DOHH2 (cell line): ENCODE results near the gene SLC19A1.

Experiments
- EZH2phosphoT487 ChIP-seq: fragments of 200-600 bp; sonication (generic); IDR thresholded peaks from 2 replicates; pipeline ENCODE4 v1.6.1; 2017; ENCODE audit warnings: borderline replicate concordance, mild to moderate bottlenecking, antibody characterized with exemption, low read length, moderate library complexity, mixed read lengths
- TF ChIP-seq, protein P1 (sequence below): fragments of 200-600 bp; sonication (generic); IDR thresholded peaks from one replicate; pipeline ENCODE4 v1.5.1; 2014; ENCODE audit warnings: antibody characterized with exemption, mild to moderate bottlenecking, low read depth, low read length; ENCODE audit not compliant: poor library complexity, severe bottlenecking

DNA sequence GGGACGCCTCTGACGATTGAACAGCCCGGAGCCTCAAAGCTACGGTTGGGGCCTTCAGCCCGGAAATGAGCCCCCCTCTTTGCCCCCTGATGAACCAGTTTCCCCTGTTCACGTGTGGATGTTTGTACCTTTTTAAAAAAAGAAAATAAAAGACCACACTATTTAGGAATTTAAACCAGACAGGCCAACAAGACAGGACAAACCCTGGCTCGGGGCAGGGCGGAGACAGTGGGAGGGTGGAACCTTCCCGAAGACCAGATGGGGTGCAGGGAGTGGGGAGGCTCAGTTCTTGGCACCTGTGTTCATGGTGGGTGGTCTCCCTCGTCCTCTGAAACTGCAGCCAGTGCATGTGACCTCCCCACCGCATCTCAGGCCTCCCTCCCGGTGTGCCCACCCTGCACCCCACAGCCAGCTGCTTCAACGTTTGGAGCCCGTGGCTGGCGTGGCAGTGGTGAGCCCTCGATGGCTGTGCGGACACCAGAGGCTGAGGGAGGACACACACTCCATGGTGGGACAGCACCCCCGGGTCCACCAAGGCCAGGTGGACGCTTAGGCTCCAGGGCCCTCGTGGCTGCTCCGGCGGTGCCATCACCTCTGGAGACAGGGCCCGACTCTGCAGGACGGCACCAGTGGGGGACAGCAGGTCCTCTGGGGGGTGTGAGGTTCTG is 91.7 kb downstream of the SLC19A1 start:
- TF ChIP-seq EZH2phosphoT487, result no peak
- TF ChIP-seq, protein P1, sequence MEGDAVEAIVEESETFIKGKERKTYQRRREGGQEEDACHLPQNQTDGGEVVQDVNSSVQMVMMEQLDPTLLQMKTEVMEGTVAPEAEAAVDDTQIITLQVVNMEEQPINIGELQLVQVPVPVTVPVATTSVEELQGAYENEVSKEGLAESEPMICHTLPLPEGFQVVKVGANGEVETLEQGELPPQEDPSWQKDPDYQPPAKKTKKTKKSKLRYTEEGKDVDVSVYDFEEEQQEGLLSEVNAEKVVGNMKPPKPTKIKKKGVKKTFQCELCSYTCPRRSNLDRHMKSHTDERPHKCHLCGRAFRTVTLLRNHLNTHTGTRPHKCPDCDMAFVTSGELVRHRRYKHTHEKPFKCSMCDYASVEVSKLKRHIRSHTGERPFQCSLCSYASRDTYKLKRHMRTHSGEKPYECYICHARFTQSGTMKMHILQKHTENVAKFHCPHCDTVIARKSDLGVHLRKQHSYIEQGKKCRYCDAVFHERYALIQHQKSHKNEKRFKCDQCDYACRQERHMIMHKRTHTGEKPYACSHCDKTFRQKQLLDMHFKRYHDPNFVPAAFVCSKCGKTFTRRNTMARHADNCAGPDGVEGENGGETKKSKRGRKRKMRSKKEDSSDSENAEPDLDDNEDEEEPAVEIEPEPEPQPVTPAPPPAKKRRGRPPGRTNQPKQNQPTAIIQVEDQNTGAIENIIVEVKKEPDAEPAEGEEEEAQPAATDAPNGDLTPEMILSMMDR, result no peak
